WERI-Rb-1 (cell line): Measurements from ENCODE around the gene NUDT3.
"Not testable (repeated sequence)": the region's sequence is repeated elsewhere in the genome, so short reads cannot be mapped to it uniquely, and the experiment has no call there.

Source experiments
- DNase-seq: peaks from one replicate; pipeline ENCODE4 v3.0.0-alpha.2; 2020
- H3K27ac ChIP-seq: fragments of 250-450 bp; sonication (Bioruptor Pico); 2 replicates; pipeline ENCODE4 v1.5.1; 2020; ENCODE audit warnings: mild to moderate bottlenecking, moderate library complexity
- H3K27me3 ChIP-seq: fragments of 250-450 bp; sonication (Bioruptor Pico); 2 replicates; pipeline ENCODE4 v1.5.1; 2021; ENCODE audit warnings: mild to moderate bottlenecking, low read depth, moderate library complexity; ENCODE audit not compliant: insufficient read depth, severe bottlenecking
- H3K36me3 ChIP-seq: fragments of 250-450 bp; sonication (Bioruptor Pico); 2 replicates; pipeline ENCODE4 v1.5.1; 2020; ENCODE audit warnings: mild to moderate bottlenecking, moderate library complexity
- H3K4me3 ChIP-seq: 2 replicates; pipeline ENCODE4 v1.5.1; 2011; ENCODE audit warnings: low read depth, mild to moderate bottlenecking, control low read depth, low read length
- H3K9me3 ChIP-seq: fragments of 250-450 bp; sonication (Bioruptor Pico); 2 replicates; pipeline ENCODE4 v1.5.1; 2021; ENCODE audit warnings: mild to moderate bottlenecking, moderate library complexity; ENCODE audit not compliant: severe bottlenecking
- CTCF ChIP-seq: IDR thresholded peaks from 2 replicates; pipeline ENCODE4 v1.5.1; 2011; ENCODE audit warnings: low read depth, mild to moderate bottlenecking, control low read depth, inconsistent platforms, low read length

The NUDT3 gene

GRCh38 chr6:34248727-34249468 is 143.6 kb downstream of the NUDT3 start, which contains the start of gene SMIM29:
TSS of gene SMIM29 (minus strand) at chr6:34249006. CDS start at chr6:34247791, 1,215 bp downstream.
- Histone ChIP-seq H3K9me3 (peaks cover 4% of the 10 kb centered on the region), H3K4me3 (peak within 1 kb of the TSS; percentile 75), H3K36me3 (peaks cover 17% of the 10 kb centered on the region), H3K27me3 (no peaks in the 10 kb centered on the region), H3K27ac (peak within 1 kb of the TSS; percentile 77)
- peak; percentile 99 for DNase-seq
- TF ChIP-seq CTCF, result peak; percentile 96

- no peak for TF ChIP-seq CTCF
- no peaks in the 10 kb centered on the region for H3K9me3 ChIP-seq
- peak overlapping the region; percentile 56 for H3K27ac ChIP-seq
- peaks cover 23% of the 10 kb centered on the region for H3K36me3 ChIP-seq
- H3K4me3 ChIP-seq, result peak overlapping the region; percentile 75
- peak; percentile 80 for DNase-seq
- no peaks in the 10 kb centered on the region for H3K27me3 ChIP-seq
Measured at GRCh38 chr6:34248198-34248726, 144.2 kb downstream of the NUDT3 start.

GRCh38 chr6:34247481-34248197 is 144.8 kb downstream of the NUDT3 start:
- Histone ChIP-seq H3K27me3 (no peaks in the 10 kb centered on the region), H3K4me3 (no peak overlapping the region; the same call in 1 of the 2 replicates), H3K27ac (peak overlapping the region; percentile 52), H3K9me3 (no peaks in the 10 kb centered on the region), H3K36me3 (peaks cover 29% of the 10 kb centered on the region)
- no peak for DNase-seq
- TF ChIP-seq CTCF, result no peak; the same call in 1 of the 2 replicates

GRCh38 chr6:34246563-34247391 is 145.7 kb downstream of the NUDT3 start:
- TF ChIP-seq CTCF, result peak; percentile 98
- no peaks in the 10 kb centered on the region for H3K9me3 ChIP-seq
- H3K27ac ChIP-seq, result peak overlapping the region; percentile 52
- no peak overlapping the region for H3K4me3 ChIP-seq
- peak; percentile 98 for DNase-seq
- H3K27me3 ChIP-seq, result no peaks in the 10 kb centered on the region
- H3K36me3 ChIP-seq, result peaks cover 38% of the 10 kb centered on the region

GRCh38 chr6:34246249-34246562 is 146.3 kb downstream of the NUDT3 start:
- peak overlapping the region; percentile 50 for H3K27ac ChIP-seq
- no peak for DNase-seq

GRCh38 chr6:34245761-34246140 is 146.7 kb downstream of the NUDT3 start:
- not testable (repeated sequence) for H3K27me3 ChIP-seq, H3K9me3 ChIP-seq, DNase-seq, H3K4me3 ChIP-seq
- Histone ChIP-seq H3K27ac (peak overlapping the region; percentile 50), H3K36me3 (peaks cover 48% of the 10 kb centered on the region)

More at GRCh38 chr6:34246249-34246562, 146.3 kb downstream of the NUDT3 start:
- Histone ChIP-seq H3K27me3 (no peaks in the 10 kb centered on the region), H3K4me3 (no peak overlapping the region), H3K36me3 (peaks cover 44% of the 10 kb centered on the region), H3K9me3 (no peaks in the 10 kb centered on the region)
- no peak for TF ChIP-seq CTCF

- H3K4me3 ChIP-seq, H3K27ac ChIP-seq, DNase-seq, H3K27me3 ChIP-seq, H3K9me3 ChIP-seq: not testable (repeated sequence)
- H3K36me3 ChIP-seq, result peaks cover 54% of the 10 kb centered on the region
Measured at GRCh38 chr6:34245032-34245760, 147.3 kb downstream of the NUDT3 start.
